Nephron progenitor cell (in vitro differentiated cells): ENCODE results near the gene MACROH2A1.

ENCODE experiments used
- DNase-seq: peaks from one replicate; pipeline ENCODE4 v3.0.0; 2021
- H3K27ac Mint-ChIP-seq: 2 replicates; pipeline ENCODE4 v1.8.0; 2021; ENCODE audit warnings: mild to moderate bottlenecking, moderate library complexity, mixed read lengths
- H3K27me3 Mint-ChIP-seq: 2 replicates; pipeline ENCODE4 v1.8.0; 2021; ENCODE audit warnings: mild to moderate bottlenecking, low read depth, mixed read lengths; ENCODE audit not compliant: poor library complexity
- H3K36me3 Mint-ChIP-seq: 2 replicates; pipeline ENCODE4 v1.8.0; 2021; ENCODE audit warnings: low read depth, mixed read lengths
- H3K4me1 Mint-ChIP-seq: 2 replicates; pipeline ENCODE4 v1.8.0; 2021; ENCODE audit warnings: mixed read lengths
- H3K4me3 Mint-ChIP-seq: 2 replicates; pipeline ENCODE4 v1.8.0; 2021; ENCODE audit warnings: mild to moderate bottlenecking, moderate library complexity, mixed read lengths
- H3K9me3 Mint-ChIP-seq: 2 replicates; pipeline ENCODE4 v1.8.0; 2021; ENCODE audit warnings: mild to moderate bottlenecking, moderate library complexity, mixed read lengths
- CTCF ChIP-seq: fragments of 200-600 bp; sonication (generic); IDR thresholded peaks from 2 replicates; pipeline ENCODE4 v1.5.0; 2021; ENCODE audit warnings: antibody characterized with exemption

The MACROH2A1 gene

GRCh38 chr5:135437796-135438560, 38.9 kb upstream of the MACROH2A1 start:
- no peak for TF ChIP-seq CTCF
- no peaks in the 10 kb centered on the region for H3K27me3 Mint-ChIP-seq
- no peaks in the 10 kb centered on the region for H3K36me3 Mint-ChIP-seq
- no peak overlapping the region for H3K27ac Mint-ChIP-seq
- no peaks in the 10 kb centered on the region for H3K9me3 Mint-ChIP-seq
- no peak overlapping the region for H3K4me3 Mint-ChIP-seq
- H3K4me1 Mint-ChIP-seq = peaks cover 90% of the 10 kb centered on the region
- no peak for DNase-seq

- no peak for DNase-seq
- no peak for TF ChIP-seq CTCF
- Mint-ChIP-seq H3K9me3 (no peaks in the 10 kb centered on the region), H3K4me3 (no peak overlapping the region), H3K27me3 (no peaks in the 10 kb centered on the region), H3K4me1 (peaks cover 84% of the 10 kb centered on the region), H3K36me3 (no peaks in the 10 kb centered on the region), H3K27ac (no peak overlapping the region)
Measured at GRCh38 chr5:135437422-135437795, 38.4 kb upstream of the MACROH2A1 start.

- peaks cover 80% of the 10 kb centered on the region for H3K4me1 Mint-ChIP-seq
- no peak overlapping the region for H3K27ac Mint-ChIP-seq
- no peak for DNase-seq
- H3K36me3 Mint-ChIP-seq = no peaks in the 10 kb centered on the region
- H3K27me3 Mint-ChIP-seq = no peaks in the 10 kb centered on the region
- no peaks in the 10 kb centered on the region for H3K9me3 Mint-ChIP-seq
- no peak overlapping the region for H3K4me3 Mint-ChIP-seq
- TF ChIP-seq CTCF = no peak
Measured at GRCh38 chr5:135436951-135437418, 38.0 kb upstream of the MACROH2A1 start.

- Mint-ChIP-seq H3K4me3 (no peak overlapping the region), H3K27ac (no peak overlapping the region), H3K36me3 (no peaks in the 10 kb centered on the region), H3K4me1 (peaks cover 67% of the 10 kb centered on the region), H3K27me3 (no peaks in the 10 kb centered on the region), H3K9me3 (no peaks in the 10 kb centered on the region)
- DNase-seq = no peak
- no peak for TF ChIP-seq CTCF
Measured at GRCh38 chr5:135435467-135436330, 36.7 kb upstream of the MACROH2A1 start.

GRCh38 chr5:135434591-135435466, 35.8 kb upstream of the MACROH2A1 start:
- Mint-ChIP-seq H3K27me3 (no peaks in the 10 kb centered on the region), H3K9me3 (no peaks in the 10 kb centered on the region), H3K36me3 (no peaks in the 10 kb centered on the region), H3K4me3 (no peak overlapping the region), H3K27ac (no peak overlapping the region), H3K4me1 (peaks cover 70% of the 10 kb centered on the region)
- no peak for DNase-seq
- no peak for TF ChIP-seq CTCF
